HG03025 (cell line): ENCODE data around the gene CDKN2B-AS1.
"Not testable (repeated sequence)": the region's sequence is repeated elsewhere in the genome, so short reads cannot be mapped to it uniquely, and the experiment has no call there.

Experiments used
- ATAC-seq: cut with Tn5 transposase; IDR thresholded peaks from one replicate; pipeline ENCODE4 v1.9.1; 2021; ENCODE audit warnings: mild to moderate bottlenecking, moderate library complexity; ENCODE audit not compliant: unreplicated experiment, low FRiP score

CDKN2B-AS1 gene

GRCh38 chr9:21994556-21995005, at the start of gene CDKN2B-AS1:
CDKN2B-AS1 (plus strand) TSS chr9:21994791.
- peak; percentile 41 for ATAC-seq

- ATAC-seq: no peak
Measured at GRCh38 chr9:21945606-21946005, 49.0 kb upstream of the CDKN2B-AS1 start.

GRCh38 chr9:21958833-21959232, 35.8 kb upstream of the CDKN2B-AS1 start:
- ATAC-seq: no peak

GRCh38 chr9:21959268-21959667, 35.3 kb upstream of the CDKN2B-AS1 start:
- ATAC-seq: not testable (repeated sequence)

- no peak for ATAC-seq
Measured at GRCh38 chr9:21961569-21961968, 33.0 kb upstream of the CDKN2B-AS1 start.

GRCh38 chr9:21964925-21965385, 29.6 kb upstream of the CDKN2B-AS1 start:
- ATAC-seq: peak; percentile 44

GRCh38 chr9:21965401-21965951, 29.1 kb upstream of the CDKN2B-AS1 start:
- peak; percentile 85 for ATAC-seq

GRCh38 chr9:21966140-21966851, 28.3 kb upstream of the CDKN2B-AS1 start:
- ATAC-seq: no peak

GRCh38 chr9:21967169-21967568, 27.4 kb upstream of the CDKN2B-AS1 start:
- ATAC-seq: no peak

GRCh38 chr9:21967702-21968101, 26.9 kb upstream of the CDKN2B-AS1 start:
- no peak for ATAC-seq

- ATAC-seq: no peak
Measured at GRCh38 chr9:21968331-21969010, 26.1 kb upstream of the CDKN2B-AS1 start.

- no peak for ATAC-seq
Measured at GRCh38 chr9:21969011-21969940, 25.3 kb upstream of the CDKN2B-AS1 start.

GRCh38 chr9:21969951-21970799, 24.4 kb upstream of the CDKN2B-AS1 start:
- no peak for ATAC-seq

- no peak for ATAC-seq
Measured at GRCh38 chr9:21970800-21971640, 23.6 kb upstream of the CDKN2B-AS1 start.

GRCh38 chr9:21972361-21972760, 22.2 kb upstream of the CDKN2B-AS1 start:
- no peak for ATAC-seq

- no peak for ATAC-seq
Measured at GRCh38 chr9:21974343-21974721, 20.3 kb upstream of the CDKN2B-AS1 start.

GRCh38 chr9:21974722-21975409, 19.7 kb upstream of the CDKN2B-AS1 start:
- peak; percentile 70 for ATAC-seq

GRCh38 chr9:21976334-21976875, 18.2 kb upstream of the CDKN2B-AS1 start:
- no peak for ATAC-seq
